Esophagus (tissue), 2 donors: Measurements from ENCODE around the gene CCL27. TPM values are rescaled to one million over a fixed set of nuclear protein-coding genes. Genes with fewer than 3 reads are reported as not detected.

Source experiments
- H3K27ac ChIP-seq, 2 donors: one replicate each; pipeline ENCODE4 v1.5.1; 2013; ENCODE audit warnings: low read depth in 2 of 2, mild to moderate bottlenecking in 2 of 2, inconsistent platforms in 1 of 2, low read length in 1 of 2, moderate library complexity in 1 of 2
- H3K27me3 ChIP-seq, 2 donors: one replicate each; pipeline ENCODE4 v1.6.1; 2013; ENCODE audit warnings: low read length in 2 of 2, control low read depth in 1 of 2, mild to moderate bottlenecking in 1 of 2; ENCODE audit not compliant: insufficient read depth in 2 of 2, control insufficient read depth in 1 of 2
- H3K36me3 ChIP-seq, 2 donors: one replicate each; pipeline ENCODE4 v1.6.1; 2013; ENCODE audit warnings: low read length in 1 of 2; ENCODE audit not compliant: control insufficient read depth in 2 of 2, insufficient read depth in 2 of 2
- H3K4me1 ChIP-seq, 2 donors: one replicate each; pipeline ENCODE4 v1.6.1; 2013; ENCODE audit warnings: low read length in 1 of 2; ENCODE audit not compliant: control insufficient read depth in 2 of 2, insufficient read depth in 2 of 2
- H3K4me3 ChIP-seq, 2 donors: one replicate each; pipeline ENCODE4 v1.5.1; 2013; ENCODE audit warnings: low read length in 2 of 2, mild to moderate bottlenecking in 2 of 2, low read depth in 1 of 2, moderate library complexity in 1 of 2
- H3K9me3 ChIP-seq, 2 donors: one replicate each; pipeline ENCODE4 v1.6.1; 2013; ENCODE audit warnings: mild to moderate bottlenecking in 2 of 2, low read depth in 1 of 2, low read length in 1 of 2, moderate library complexity in 1 of 2; ENCODE audit not compliant: control insufficient read depth in 2 of 2, insufficient read depth in 1 of 2
- WGBS, 2 donors: extraction: QIAGEN DNeasy Blood & Tissue Kit; methylation state at CpG; one replicate each; pipeline ENCODE4 v1.1.7; 2013; 5-methylcytosine and 5-hydroxymethylcytosine counted together
- polyA plus RNA-seq, 2 donors: library from polyadenylated mRNA; stranded (reverse); fragments of 200-250 nt; gene quantifications; one replicate each; pipeline ENCODE4 v1.2.3, GENCODE V29; 2013
- donor health status: healthy with polysubstance abuse.
- donor health status: Bipolar disorder and iron deficiency.

The CCL27 gene
- under 1 TPM; 0.16 to 0.58 TPM for polyA plus RNA-seq

- H3K36me3 ChIP-seq = peaks cover 0 to 2% of the 10 kb centered on the region in 2 donors
- WGBS, 2 donors = 71% methylated on average over 4 of the region's 4 CpGs
- H3K9me3 ChIP-seq = no peaks in the 10 kb centered on the region
- H3K27me3 ChIP-seq = no peaks in the 10 kb centered on the region
- H3K4me1 ChIP-seq = peaks cover 7 to 13% of the 10 kb centered on the region in 2 donors
- no peak within 1 kb of the TSS for H3K4me3 ChIP-seq
- peak within 1 kb of the TSS; percentile 3 to 40 for H3K27ac ChIP-seq
These were observed at the start of gene CCL27 for GRCh38 chr9:34662526-34663302. CCL27 (minus strand) TSS chr9:34662657; CDS start chr9:34662633, 24 bp downstream.

DNA sequence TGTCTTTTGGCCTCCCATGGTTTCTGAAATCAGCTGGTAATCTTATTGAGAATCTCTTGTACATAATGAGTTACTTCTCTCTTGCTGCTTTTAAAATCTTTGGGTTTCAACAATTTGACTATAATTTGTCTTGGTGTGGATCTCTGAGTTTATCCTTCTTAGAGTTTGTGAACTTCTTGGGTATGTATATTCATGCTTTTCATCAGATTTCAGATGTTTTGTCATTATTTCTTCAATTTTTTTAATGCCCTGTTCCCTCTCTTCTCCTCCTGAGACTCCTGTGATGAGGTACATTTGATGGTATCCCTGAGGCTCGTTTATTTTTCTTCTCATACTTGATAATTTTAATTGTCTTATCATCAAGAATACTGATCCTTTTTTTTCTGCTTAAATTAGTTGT lies 49.7 kb upstream of the CCL27 start:
- no peaks in the 10 kb centered on the region for H3K36me3 ChIP-seq
- no peaks in the 10 kb centered on the region for H3K27me3 ChIP-seq
- H3K9me3 ChIP-seq = no peaks in the 10 kb centered on the region
- WGBS, 2 donors = 65 to 74% methylated on average over 1 of the region's 1 CpG
- H3K4me1 ChIP-seq = no peaks in the 10 kb centered on the region
- H3K4me3 ChIP-seq = no peak overlapping the region
- H3K27ac ChIP-seq = no peak overlapping the region

DNA sequence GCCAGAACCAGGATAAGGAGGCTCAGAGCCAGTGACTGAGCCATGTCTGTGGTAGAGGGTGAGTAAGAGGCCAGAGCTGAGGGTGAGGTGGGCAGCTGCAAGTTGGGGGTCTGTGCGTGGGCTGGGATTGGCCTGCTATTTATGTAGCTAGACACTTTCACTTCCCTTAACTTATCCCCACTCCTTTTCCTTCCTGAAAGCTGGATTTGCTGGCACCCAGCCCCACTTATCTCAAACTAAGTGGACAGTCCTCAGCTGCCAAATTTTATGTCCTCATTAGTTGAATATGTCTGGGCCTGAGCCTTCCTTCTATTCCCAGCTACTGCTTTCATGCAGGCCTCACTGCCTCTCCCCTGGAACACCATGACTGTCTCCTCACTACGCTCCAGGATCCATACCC lies 47.6 kb upstream of the CCL27 start, which contains the start of gene CCL21:
TSS of gene CCL21 (minus strand) at position 114 of the 400 bp plus-strand sequence. CDS start at position 44, 70 bp downstream.
- Histone ChIP-seq H3K27ac (no peak within 1 kb of the TSS), H3K4me3 (no peak within 1 kb of the TSS), H3K27me3 (no peaks in the 10 kb centered on the region), H3K4me1 (no peaks in the 10 kb centered on the region), H3K36me3 (no peaks in the 10 kb centered on the region), H3K9me3 (no peaks in the 10 kb centered on the region)
- 70 to 86% methylated on average over 2 of the region's 2 CpGs for WGBS, 2 donors

DNA sequence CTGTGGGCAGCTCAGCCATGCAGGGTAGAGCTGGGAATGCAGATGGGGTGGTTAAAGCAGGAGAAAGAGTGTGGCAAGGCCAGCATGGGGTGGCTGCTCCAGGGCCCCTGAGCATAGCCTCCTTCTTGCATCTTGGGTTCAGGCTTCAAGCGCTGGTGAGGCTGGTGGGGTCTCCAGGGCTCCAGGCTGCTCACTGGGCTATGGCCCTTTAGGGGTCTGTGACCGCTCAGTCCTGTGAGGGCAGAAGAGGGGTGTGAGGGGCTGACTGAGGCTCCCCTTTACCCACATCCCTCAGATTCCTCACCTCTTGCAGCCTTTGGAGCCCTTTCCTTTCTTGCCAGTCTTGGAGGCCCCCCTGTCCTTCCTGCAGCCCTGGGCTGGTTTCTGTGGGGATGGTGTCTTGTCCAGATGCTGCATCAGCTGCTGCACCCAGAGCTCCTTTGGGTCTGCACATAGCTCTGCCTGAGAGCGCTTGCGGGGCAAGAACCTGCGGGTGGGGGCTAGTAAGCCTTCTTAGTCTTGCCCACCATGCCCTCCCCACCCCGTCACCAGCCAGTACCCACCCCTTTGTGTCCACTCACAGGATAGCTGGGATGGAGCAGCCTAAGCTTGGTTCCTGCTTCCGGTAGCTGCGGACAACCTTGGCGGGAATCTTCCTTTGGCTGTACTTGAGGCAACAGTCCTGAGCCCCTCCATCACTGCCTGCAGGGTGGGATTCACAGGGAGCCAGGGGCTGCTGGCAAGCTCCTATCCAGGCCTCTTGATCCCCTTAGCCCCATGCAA lies 46.9 kb upstream of the CCL27 start:
- H3K27ac ChIP-seq = no peak overlapping the region
- H3K36me3 ChIP-seq = no peaks in the 10 kb centered on the region
- H3K4me1 ChIP-seq = no peaks in the 10 kb centered on the region
- H3K9me3 ChIP-seq = no peaks in the 10 kb centered on the region
- no peak overlapping the region for H3K4me3 ChIP-seq
- no peaks in the 10 kb centered on the region for H3K27me3 ChIP-seq
- WGBS, 2 donors = 91 to 95% methylated on average over 9 of the region's 9 CpGs

DNA sequence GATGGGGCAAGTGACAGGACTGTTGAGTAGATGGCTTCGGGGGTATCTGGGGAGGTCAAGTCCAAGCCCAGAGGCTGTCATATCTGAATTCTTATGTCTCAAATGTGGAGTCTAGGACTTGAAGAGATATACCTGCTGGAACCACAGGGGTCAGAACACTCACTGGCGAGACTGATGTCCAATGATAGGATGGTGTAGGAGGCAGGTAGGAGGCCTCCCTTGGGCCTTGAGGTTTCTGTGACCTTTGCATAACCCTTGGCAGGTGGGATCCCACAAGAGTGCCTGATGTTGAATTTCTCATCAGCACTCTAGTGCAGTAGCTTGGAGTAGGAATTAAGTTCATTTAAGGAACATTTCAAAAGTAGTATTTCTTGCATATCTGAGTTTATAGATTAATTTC lies 44.7 kb upstream of the CCL27 start:
- no peaks in the 10 kb centered on the region for H3K27me3 ChIP-seq
- H3K9me3 ChIP-seq = no peaks in the 10 kb centered on the region
- 90 to 92% methylated on average over 2 of the region's 2 CpGs for WGBS, 2 donors
- H3K4me3 ChIP-seq = no peak overlapping the region
- no peaks in the 10 kb centered on the region for H3K36me3 ChIP-seq
- no peaks in the 10 kb centered on the region for H3K4me1 ChIP-seq
- no peak overlapping the region for H3K27ac ChIP-seq

GRCh38 chr9:34701769-34702736 lies 39.6 kb upstream of the CCL27 start:
- H3K27me3 ChIP-seq = no peaks in the 10 kb centered on the region
- peaks cover 0 to 2% of the 10 kb centered on the region in 2 donors for H3K4me1 ChIP-seq
- 2 to 3% methylated on average over 30 of the region's 30 CpGs for WGBS, 2 donors

DNA sequence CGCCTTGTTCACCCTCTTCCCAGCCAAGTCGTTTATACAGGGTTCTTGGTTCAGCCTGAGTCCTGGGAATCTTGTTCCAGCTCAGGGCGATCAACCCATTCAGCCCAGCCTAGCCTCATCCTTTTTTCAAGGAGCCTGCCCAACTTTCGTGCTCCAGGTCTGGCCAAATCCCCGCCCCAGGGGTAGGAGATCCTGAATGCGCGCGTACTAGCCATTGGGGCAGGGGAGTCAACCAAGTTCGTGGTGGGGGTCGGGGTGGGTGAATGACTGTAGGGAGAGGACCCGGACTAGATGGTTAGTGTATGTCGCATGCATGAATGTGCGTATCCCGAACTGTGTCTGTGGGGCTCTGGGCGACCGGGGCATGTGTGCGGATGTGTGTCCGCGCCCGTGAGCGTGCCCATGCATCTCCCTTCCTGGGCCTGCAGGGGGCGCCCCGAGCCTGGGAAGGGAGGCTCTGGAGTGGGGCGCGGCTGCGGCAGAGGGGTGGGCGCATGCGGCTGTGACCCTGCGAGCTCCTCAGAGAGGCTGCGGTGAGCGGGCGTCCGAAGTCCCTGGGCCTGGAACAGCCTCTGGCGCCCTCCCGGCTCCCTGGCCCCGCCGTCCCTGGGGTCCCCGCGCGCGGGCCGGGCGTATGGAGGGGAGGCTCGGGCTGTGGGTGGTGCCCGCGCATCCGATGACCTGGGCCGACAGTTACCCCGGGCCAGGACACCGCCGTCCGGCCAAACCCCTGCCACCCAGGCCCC lies 38.7 kb upstream of the CCL27 start:
- WGBS, 2 donors = 8% methylated on average over 47 to 52 of the region's 52 CpGs

More at GRCh38 chr9:34701769-34702736, 39.6 kb upstream of the CCL27 start:
- Histone ChIP-seq H3K4me3 (peak overlapping the region; percentile 69 to 72), H3K36me3 (no peaks in the 10 kb centered on the region), H3K9me3 (no peaks in the 10 kb centered on the region), H3K27ac (peak overlapping the region; percentile 41 to 47)

GRCh38 chr9:34694811-34695210 lies 32.4 kb upstream of the CCL27 start:
- H3K27me3 ChIP-seq = no peaks in the 10 kb centered on the region
- no peak overlapping the region for H3K27ac ChIP-seq
- no peaks in the 10 kb centered on the region for H3K36me3 ChIP-seq
- H3K4me1 ChIP-seq = peaks cover 0 to under 1% of the 10 kb centered on the region in 2 donors
- no peak overlapping the region for H3K4me3 ChIP-seq
- H3K9me3 ChIP-seq = no peaks in the 10 kb centered on the region

More for the DNA sequence above, 38.7 kb upstream of the CCL27 start:
- peak overlapping the region; percentile 41 to 47 for H3K27ac ChIP-seq
- no peaks in the 10 kb centered on the region for H3K9me3 ChIP-seq
- peaks cover 0 to 2% of the 10 kb centered on the region in 2 donors for H3K4me1 ChIP-seq
- H3K36me3 ChIP-seq = no peaks in the 10 kb centered on the region
- peak overlapping the region; percentile 69 to 72 for H3K4me3 ChIP-seq
- no peaks in the 10 kb centered on the region for H3K27me3 ChIP-seq
